Mesodermal cell (in vitro differentiated cells): ENCODE data around the gene HYAL2.

Experiments
- H3K27ac ChIP-seq: 2 replicates; pipeline ENCODE4 v1.7.0; 2013; ENCODE audit warnings: mild to moderate bottlenecking, low read depth, low read length, moderate library complexity; ENCODE audit not compliant: severe bottlenecking
- H3K36me3 ChIP-seq: 2 replicates; pipeline ENCODE4 v1.7.1; 2013; ENCODE audit warnings: mild to moderate bottlenecking, low read length, moderate library complexity; ENCODE audit not compliant: control insufficient read depth, insufficient read depth
- H3K4me1 ChIP-seq: one replicate; pipeline ENCODE4 v1.7.1; 2013; ENCODE audit warnings: mild to moderate bottlenecking, low read length; ENCODE audit not compliant: insufficient read depth, control insufficient read depth, poor library complexity, severe bottlenecking
- H3K4me3 ChIP-seq: 2 replicates; pipeline ENCODE4 v1.7.0; 2013; ENCODE audit warnings: low read length, control low read depth, mild to moderate bottlenecking; ENCODE audit not compliant: insufficient read depth, poor library complexity, severe bottlenecking; ENCODE audit errors: extremely low read depth
- H3K9me3 ChIP-seq: 2 replicates; pipeline ENCODE4 v1.7.1; 2013; ENCODE audit warnings: mild to moderate bottlenecking, low read length, moderate library complexity; ENCODE audit not compliant: control insufficient read depth
- WGBS, 2 experiments: methylation state at CpG; one replicate each; pipeline ENCODE4 v1.1.5; 2013; ENCODE audit warnings: missing lambda C conversion rate in 2 of 2; ENCODE audit not compliant: insufficient coverage in 2 of 2; 5-methylcytosine and 5-hydroxymethylcytosine counted together

Gene HYAL2

GRCh38 chr3:50268276-50268675 is 54.3 kb downstream of the HYAL2 start:
- 93% methylated on average over 3 of the region's 3 CpGs for WGBS, 2 experiments
- no peak overlapping the region for H3K27ac ChIP-seq
- H3K9me3 ChIP-seq = no peaks in the 10 kb centered on the region
- H3K36me3 ChIP-seq = no peaks in the 10 kb centered on the region
- peaks cover 76% of the 10 kb centered on the region for H3K4me1 ChIP-seq
- H3K4me3 ChIP-seq = no peak overlapping the region
